Ovary (tissue), 3 donors: Measurements from ENCODE around the gene C2orf72.

Experiments
- CTCF ChIP-seq, 3 donors: fragments of 450-650 bp in 2 of 3; fragments of 200-600 bp in 1 of 3; IDR thresholded peaks; one replicate each; pipeline versions ENCODE4 v1.5.1 to v1.8.0; 2016 to 2022; ENCODE audit warnings: antibody characterized with exemption in 3 of 3, mild to moderate bottlenecking in 1 of 3
- EP300 ChIP-seq: sonication (generic); formaldehyde crosslinking; IDR thresholded peaks from one replicate; pipeline ENCODE4 v1.6.1; 2017; ENCODE audit warnings: antibody characterized with exemption
- POLR2A ChIP-seq: fragments of 450-650 bp; IDR thresholded peaks from one replicate; pipeline ENCODE4 v1.6.1; 2017; ENCODE audit warnings: antibody characterized with exemption, mild to moderate bottlenecking, moderate library complexity
- donor health status: DM: no; HTN: no; CAD: no.

- TF ChIP-seq POLR2A (no peak), CTCF (IDR thresholded peaks at IDR 0.05) (no peak), EP300 (no peak)
Measured at GRCh38 chr2:231059756-231060155, 22.4 kb downstream of the C2orf72 start.
